GM13976 (cell line): ENCODE measurements around the gene ANKMY1.

ENCODE experiments used
- DNase-seq: peaks from one replicate; pipeline ENCODE4 v3.0.0; 2012; ENCODE audit warnings: low spot score
- in situ Hi-C: fragments of 300-500 bp; cut with MboI; formaldehyde crosslinking; loops from one replicate; pipeline ENCODE4 v1.12.0; 2022; ENCODE audit warnings: low sequenced_read_pairs, mixed read lengths, inconsistent platforms; ENCODE audit not compliant: unreplicated experiment
- TF ChIP-seq, protein P1 (sequence below): IDR thresholded peaks from 2 replicates; pipeline ENCODE4 v1.5.1; 2012; ENCODE audit warnings: borderline replicate concordance, mild to moderate bottlenecking; ENCODE audit not compliant: insufficient read depth; ENCODE audit errors: extremely low read depth, missing control alignments, control extremely low read depth

Gene ANKMY1

DNA sequence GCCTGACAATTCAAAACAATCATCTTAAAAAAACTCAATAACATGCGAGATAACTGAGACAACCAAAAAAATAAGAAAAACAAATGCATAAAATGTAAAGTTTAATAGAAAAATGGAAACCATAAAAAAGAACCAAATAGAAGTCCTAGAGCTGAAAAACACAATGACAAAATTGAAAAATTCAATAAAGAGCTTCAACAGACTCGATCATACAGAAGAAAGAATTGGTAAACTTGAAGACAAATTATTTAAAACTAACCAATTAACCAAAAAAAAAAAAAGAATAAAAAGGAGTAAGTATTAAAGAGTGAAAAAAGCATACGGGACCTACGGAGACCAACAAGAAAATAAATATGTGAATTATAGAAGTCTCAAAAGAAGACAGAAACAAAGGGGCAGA lies 84.6 kb downstream of the ANKMY1 start:
- TF ChIP-seq, protein P1, sequence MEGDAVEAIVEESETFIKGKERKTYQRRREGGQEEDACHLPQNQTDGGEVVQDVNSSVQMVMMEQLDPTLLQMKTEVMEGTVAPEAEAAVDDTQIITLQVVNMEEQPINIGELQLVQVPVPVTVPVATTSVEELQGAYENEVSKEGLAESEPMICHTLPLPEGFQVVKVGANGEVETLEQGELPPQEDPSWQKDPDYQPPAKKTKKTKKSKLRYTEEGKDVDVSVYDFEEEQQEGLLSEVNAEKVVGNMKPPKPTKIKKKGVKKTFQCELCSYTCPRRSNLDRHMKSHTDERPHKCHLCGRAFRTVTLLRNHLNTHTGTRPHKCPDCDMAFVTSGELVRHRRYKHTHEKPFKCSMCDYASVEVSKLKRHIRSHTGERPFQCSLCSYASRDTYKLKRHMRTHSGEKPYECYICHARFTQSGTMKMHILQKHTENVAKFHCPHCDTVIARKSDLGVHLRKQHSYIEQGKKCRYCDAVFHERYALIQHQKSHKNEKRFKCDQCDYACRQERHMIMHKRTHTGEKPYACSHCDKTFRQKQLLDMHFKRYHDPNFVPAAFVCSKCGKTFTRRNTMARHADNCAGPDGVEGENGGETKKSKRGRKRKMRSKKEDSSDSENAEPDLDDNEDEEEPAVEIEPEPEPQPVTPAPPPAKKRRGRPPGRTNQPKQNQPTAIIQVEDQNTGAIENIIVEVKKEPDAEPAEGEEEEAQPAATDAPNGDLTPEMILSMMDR = no peak
- DNase-seq = no peak
- in situ Hi-C loops = no loop called here

DNA sequence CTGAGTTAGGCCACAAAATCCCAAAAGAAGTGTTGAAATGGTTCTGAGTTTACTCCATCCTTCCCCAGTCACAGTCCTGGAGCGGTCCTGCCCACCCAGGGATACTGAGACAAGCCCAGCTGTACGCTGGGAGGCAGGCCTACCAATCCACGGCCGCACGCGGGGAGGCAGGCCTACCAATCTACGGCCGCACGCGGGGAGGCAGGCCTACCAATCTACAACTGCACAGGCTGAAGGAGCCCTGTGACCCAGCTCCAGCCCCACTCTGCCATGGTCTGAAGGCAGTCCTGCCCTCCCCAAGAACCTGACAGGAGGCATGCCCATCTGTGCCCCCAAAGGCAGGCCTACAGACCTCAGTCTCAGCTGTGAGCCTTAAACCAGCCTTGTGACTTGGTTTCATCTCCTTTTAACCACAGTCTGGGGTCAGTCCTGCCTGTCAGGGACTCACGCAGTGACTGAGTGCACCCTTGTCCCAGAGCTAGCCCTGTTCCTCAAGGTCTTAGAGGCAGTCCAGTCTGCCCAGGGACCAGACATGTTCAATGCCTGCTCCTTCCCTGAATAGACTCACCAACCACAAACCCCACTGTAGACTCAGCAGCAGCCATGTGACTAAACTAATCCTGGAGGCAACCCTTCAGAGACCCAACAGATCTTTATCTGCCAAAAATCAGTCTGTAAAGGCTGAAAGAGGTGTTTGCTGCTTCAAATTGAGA lies 85.6 kb downstream of the ANKMY1 start:
- in situ Hi-C loops = no loop called here
- TF ChIP-seq, protein P1 = no peak
- DNase-seq = peak; percentile 12

DNA sequence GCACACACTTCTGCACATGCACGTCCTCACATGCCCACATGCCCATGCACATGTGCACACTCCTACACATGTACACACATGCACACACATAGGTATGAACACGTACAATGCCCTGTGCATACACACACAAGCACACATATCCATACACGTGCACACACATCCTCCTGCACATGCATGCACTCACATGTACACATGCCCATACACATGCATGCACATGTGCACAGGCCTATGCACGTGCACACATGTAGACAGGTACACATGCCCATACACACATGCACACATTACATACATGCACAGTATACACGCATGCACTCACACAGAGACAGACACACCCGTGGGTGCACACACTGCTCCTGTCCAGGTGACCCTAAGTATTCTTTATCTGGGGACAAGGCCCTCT lies 88.0 kb downstream of the ANKMY1 start:
- in situ Hi-C loops = no loop called here
- TF ChIP-seq, protein P1 = no peak
- no peak for DNase-seq

DNA sequence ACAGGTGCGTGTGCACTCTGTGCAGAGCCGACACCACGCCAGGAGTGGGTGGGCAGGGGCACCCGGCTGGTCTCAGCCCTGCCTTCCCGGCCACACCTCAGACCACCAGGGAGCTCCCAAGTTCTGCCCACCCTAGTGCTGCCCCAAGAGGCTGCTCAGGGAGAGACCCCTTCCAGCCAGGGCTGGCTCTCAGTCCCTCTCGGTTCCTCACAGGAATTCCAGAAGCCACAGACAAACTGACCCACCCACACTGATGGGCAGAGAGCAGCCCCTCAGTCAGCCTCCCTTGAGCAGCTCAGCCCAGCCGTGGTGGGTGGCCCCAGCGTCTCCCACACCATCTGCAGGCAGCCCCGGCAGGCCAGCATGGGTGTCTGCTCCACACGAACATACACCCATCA lies 88.5 kb downstream of the ANKMY1 start:
- TF ChIP-seq, protein P1 = no peak
- DNase-seq = peak; percentile 22
- in situ Hi-C loops = no loop called here

DNA sequence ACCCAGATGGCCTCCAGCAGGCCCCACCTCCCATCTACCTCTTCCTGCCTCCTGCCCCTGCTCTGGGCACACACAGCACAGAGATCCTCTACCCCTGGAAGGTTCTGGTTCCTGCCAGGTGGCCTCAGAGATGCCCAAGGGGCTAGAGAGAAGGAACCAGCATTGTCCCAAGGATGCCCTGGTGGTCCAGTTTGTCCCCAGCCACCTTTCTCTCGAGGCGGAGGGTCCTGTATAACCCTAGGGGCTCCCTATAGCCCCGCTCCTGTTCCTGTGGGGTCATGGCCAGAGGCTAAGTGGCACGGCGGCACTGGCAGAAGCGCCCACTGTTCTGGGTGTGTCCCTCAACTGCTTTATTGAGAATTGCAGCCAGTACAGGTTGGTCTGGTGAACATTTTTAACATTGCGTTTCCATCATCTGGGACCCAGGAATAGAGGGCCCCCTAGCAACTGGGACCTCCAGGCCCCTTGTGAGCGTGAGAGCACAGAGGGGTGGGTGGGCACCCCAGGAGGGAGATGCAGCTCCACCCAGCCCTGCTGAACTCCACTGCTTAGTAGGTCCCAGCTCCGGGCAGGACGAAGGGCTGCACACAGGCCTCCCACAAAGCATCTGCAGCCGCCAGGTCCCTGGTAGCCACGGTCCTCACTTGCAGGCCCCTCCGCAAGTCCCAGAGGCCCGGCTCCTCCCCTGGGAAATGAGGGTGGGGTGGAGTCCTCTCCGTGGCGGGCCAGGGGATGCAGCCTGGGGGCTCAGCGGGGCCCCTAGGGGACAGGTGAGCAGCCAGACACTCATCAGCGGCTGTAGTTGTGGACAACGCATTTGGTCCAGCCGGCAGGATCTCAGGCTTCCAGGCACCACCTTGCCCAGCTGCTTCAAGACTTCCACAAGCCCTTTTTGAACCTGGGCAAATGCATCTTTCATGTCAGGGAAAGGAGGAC lies 89.2 kb downstream of the ANKMY1 start:
- no peak for DNase-seq
- in situ Hi-C loops = no loop called here
- TF ChIP-seq, protein P1 = no peak

DNA sequence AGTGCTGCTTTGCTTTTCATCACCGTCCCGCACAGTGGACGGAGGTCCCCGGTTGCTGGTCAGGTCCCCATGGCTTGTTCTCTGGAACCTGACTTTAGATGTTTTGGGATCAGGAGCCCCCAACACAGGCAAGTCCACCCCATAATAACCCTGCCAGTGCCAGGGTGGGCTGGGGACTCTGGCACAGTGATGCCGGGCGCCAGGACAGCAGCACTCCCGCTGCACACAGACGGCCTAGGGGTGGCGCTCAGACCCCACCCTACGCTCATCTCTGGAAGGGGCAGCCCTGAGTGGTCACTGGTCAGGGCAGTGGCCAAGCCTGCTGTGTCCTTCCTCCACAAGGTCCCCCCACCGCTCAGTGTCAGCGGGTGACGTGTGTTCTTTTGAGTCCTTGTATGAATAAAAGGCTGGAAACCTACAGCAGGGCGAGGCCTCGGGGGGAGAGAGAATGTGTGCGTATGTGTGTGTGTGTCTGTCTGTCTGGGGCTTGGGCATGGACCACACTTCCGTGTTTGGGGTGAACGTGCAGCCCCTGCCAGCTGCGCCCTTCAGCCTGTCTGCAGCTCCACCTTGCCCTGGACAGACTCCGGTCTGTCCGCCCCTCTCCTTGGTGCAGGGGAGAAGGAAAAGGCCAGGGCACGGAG lies 90.0 kb downstream of the ANKMY1 start:
- TF ChIP-seq, protein P1 = no peak
- in situ Hi-C loops = no loop called here
- no peak for DNase-seq
